SJCRH30 (cell line): ENCODE data around the gene RAPGEF2. TPM values are rescaled to one million over a fixed set of nuclear protein-coding genes. Genes with fewer than 3 reads are reported as not detected.
"Not testable (repeated sequence)": the region's sequence is repeated elsewhere in the genome, so short reads cannot be mapped to it uniquely, and the experiment has no call there.

Experiments used
- DNase-seq, 2 experiments: peaks; one replicate each; pipeline ENCODE4 v3.0.0-alpha.2; 2015 to 2020
- H3K27ac ChIP-seq: fragments of 250-450 bp; sonication (Bioruptor Pico); 2 replicates; pipeline ENCODE4 v1.5.1; 2020; ENCODE audit warnings: mild to moderate bottlenecking, moderate library complexity
- H3K27me3 ChIP-seq: fragments of 250-450 bp; sonication (Bioruptor Pico); 2 replicates; pipeline ENCODE4 v1.5.1; 2020; ENCODE audit warnings: mild to moderate bottlenecking, moderate library complexity
- H3K36me3 ChIP-seq: fragments of 250-450 bp; sonication (Bioruptor Pico); 2 replicates; pipeline ENCODE4 v1.5.1; 2020; ENCODE audit warnings: mild to moderate bottlenecking, moderate library complexity
- H3K4me1 ChIP-seq: fragments of 250-450 bp; sonication (Bioruptor Pico); 2 replicates; pipeline ENCODE4 v1.5.1; 2020; ENCODE audit warnings: mild to moderate bottlenecking, moderate library complexity
- H3K4me3 ChIP-seq: fragments of 250-450 bp; sonication (Bioruptor Pico); 2 replicates; pipeline ENCODE4 v1.5.1; 2020; ENCODE audit warnings: mild to moderate bottlenecking, moderate library complexity
- H3K9me3 ChIP-seq: fragments of 250-450 bp; sonication (Bioruptor Pico); replicated peaks from 2 replicates; pipeline ENCODE4 v1.5.1; 2020; ENCODE audit warnings: mild to moderate bottlenecking, moderate library complexity
- total RNA-seq: library from RNA; depleted of rRNA; stranded (reverse); fragments of >200 nt; shearing (Covaris generic); gene quantifications from 2 replicates; pipeline ENCODE4 v1.2.3, GENCODE V29; 2014

The RAPGEF2 gene
- total RNA-seq, 1 experiment from 2014 or later = 17.9 TPM

DNA sequence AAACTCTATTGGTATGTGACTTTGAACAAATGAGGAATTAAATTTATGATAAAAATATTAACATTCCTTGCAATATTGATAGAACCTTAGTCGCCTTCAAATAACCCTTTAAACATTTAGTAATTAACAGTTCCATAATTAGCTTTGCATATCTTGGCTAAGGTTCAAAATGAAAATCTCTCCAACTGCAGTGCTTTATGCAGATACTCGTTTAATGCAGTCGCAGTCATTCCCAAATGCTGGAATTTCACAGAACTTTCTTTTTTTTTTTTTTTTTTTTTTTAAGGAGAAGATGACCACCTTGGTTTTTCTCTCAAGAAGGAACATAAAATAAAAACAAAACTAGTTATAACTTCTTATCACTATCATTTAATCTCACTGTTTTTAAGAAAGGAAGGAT, 5.2 kb downstream of the RAPGEF2 start:
- Histone ChIP-seq H3K4me3 (no peak overlapping the region), H3K27me3 (no peaks in the 10 kb centered on the region), H3K27ac (no peak overlapping the region), H3K36me3 (no peaks in the 10 kb centered on the region), H3K4me1 (peaks cover 3% of the 10 kb centered on the region; the same call in 1 of the 2 replicates), H3K9me3 (no peaks in the 10 kb centered on the region)
- DNase-seq = no peak

DNA sequence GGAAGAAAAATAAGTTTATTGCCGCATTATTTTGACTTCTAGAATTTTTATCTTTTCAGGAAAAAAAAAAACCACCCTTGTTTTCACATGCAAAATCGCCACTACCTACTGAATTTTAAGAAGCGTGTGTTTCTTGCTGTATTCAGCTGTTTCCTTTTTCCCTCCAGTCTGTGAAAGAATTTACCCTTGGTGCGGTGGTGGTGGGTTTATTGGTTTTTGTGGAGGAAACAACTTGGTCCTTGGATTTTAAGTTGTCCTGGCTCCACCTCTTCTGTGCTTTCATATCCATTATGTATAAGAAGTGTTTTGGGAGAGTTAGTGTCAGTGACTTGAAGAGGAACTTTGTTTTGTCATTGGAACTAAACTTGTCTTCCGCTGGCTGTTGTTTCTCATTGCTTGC, 8.1 kb downstream of the RAPGEF2 start:
- Histone ChIP-seq H3K36me3 (no peaks in the 10 kb centered on the region), H3K4me1 (no peaks in the 10 kb centered on the region; the same call in 1 of the 2 replicates), H3K27ac (no peak overlapping the region), H3K9me3 (no peaks in the 10 kb centered on the region), H3K4me3 (no peak overlapping the region), H3K27me3 (no peaks in the 10 kb centered on the region)
- no peak for DNase-seq

DNA sequence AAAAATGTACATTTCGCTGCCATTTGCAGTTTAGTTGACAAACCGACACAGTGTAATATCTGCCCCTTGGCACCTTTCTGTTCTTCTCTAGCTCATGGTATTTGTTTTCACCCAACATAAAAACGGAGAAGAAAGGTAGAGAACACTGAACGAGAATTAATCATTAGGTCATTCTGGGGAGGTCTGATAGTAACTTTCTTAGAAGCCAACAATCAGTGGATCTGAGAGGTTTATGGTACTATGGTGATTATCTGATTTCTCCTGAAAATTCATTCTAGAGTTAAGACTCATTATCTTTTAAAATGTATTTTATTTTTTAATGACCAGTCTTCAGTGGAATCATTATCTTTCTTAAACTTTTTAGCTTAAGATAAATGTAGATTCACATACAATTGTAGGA, 8.5 kb downstream of the RAPGEF2 start:
- Histone ChIP-seq H3K9me3 (no peaks in the 10 kb centered on the region), H3K4me1 (no peaks in the 10 kb centered on the region; the same call in 1 of the 2 replicates), H3K27ac (no peak overlapping the region), H3K4me3 (no peak overlapping the region), H3K27me3 (no peaks in the 10 kb centered on the region), H3K36me3 (no peaks in the 10 kb centered on the region)
- DNase-seq = no peak

DNA sequence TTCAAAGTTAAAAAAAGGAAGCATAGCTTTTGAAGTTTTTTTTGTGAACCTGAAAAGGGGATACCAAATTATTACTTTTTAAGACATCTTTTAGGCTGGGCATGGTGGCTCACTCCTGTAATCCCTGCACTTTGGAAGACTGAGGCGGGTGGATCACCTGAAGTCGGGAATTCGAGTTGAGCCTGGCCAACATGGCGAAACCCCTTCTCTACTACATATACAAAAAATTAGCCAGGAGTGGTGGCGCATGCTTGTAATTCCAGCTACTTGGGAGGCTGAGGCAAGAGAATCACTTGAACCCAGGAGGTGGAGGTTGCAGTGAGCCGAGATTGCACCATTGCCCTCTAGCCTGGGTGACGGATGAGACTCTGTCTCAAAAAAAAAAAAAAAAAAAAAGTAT, 10.5 kb downstream of the RAPGEF2 start:
- not testable (repeated sequence) for H3K4me3 ChIP-seq, H3K9me3 ChIP-seq, H3K36me3 ChIP-seq, H3K4me1 ChIP-seq, DNase-seq, H3K27me3 ChIP-seq, H3K27ac ChIP-seq

DNA sequence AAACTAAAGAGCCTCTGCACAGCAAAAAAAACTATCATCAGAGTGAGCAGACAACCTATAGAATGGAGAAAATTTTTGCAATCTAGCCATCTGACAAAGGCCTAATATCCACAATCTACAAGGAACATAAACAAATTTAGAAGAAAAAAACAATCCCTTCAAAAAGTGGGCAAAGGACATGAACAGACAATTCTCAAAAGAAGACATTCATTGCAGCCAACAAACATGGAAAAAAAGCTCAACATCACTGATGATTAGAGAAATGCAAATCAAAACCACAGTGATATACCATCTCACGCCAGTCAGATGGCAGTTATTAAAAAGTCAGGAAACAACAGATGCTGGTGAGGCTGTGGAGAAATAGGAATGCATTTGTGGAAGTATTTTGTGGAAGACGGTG, 13.2 kb downstream of the RAPGEF2 start:
- not testable (repeated sequence) for H3K36me3 ChIP-seq, H3K27me3 ChIP-seq, H3K4me1 ChIP-seq, H3K9me3 ChIP-seq, H3K4me3 ChIP-seq, DNase-seq, H3K27ac ChIP-seq

DNA sequence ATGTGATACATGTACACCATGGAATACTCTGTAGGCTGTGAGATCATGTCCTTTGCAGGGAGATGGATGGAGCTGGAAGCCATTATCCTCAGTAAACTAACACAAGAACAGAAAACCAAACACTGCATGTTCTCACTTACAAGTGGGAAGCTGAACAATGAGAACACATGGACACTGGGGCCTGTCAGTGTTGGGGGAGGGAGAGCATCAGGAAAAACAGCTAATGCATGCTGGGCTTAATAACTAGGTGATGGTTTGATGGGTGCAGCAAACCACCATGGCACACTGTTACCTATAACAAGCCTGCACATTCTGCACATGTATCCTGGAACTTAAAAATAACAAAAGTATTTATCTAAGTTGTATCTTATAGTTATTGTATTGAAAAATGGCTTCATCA, 13.8 kb downstream of the RAPGEF2 start:
- not testable (repeated sequence) for H3K36me3 ChIP-seq, H3K9me3 ChIP-seq, H3K27me3 ChIP-seq, H3K4me3 ChIP-seq, H3K27ac ChIP-seq, H3K4me1 ChIP-seq, DNase-seq

DNA sequence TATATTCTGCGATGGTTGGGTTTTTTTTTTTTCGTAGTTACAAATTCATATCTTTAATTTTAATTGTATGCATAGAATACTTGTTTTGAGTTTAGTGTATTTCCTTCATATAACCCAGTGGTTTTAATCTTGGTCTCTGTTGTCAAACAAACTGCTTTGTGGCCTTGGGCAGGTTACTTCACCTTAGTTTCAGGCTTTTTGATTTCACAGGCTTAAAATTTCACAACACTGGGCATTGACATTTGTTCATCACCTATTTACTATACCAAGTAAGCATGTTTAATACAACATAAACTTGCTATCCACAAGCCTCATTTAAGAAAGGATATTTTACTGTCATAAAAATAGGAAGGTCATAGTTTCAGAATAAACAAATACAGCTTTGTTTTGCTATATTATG, 14.7 kb downstream of the RAPGEF2 start:
- H3K4me3 ChIP-seq = no peak overlapping the region
- no peaks in the 10 kb centered on the region for H3K36me3 ChIP-seq
- H3K27me3 ChIP-seq = no peaks in the 10 kb centered on the region
- H3K9me3 ChIP-seq = no peaks in the 10 kb centered on the region
- no peak for DNase-seq
- no peak overlapping the region for H3K27ac ChIP-seq
- H3K4me1 ChIP-seq = no peaks in the 10 kb centered on the region

DNA sequence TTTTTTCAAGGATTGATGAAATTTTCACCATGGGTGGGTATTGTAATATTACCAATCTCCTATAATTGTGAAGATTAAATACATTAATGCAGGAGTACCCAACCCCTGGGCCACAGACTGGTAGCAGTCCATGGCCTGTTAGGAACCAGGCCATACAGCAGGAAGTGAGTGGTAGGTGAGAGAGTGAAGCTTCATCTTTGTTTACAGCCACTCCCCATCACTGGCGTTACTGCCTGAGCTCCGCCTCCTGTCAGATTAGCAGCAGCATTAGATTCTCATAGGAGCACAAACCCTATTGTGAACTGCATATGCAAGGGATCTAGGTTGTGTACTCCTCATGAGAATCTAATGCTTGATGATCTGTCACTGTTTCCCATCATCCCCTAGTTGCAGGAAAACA, 15.1 kb downstream of the RAPGEF2 start:
- Histone ChIP-seq H3K4me1 (no peaks in the 10 kb centered on the region), H3K36me3 (no peaks in the 10 kb centered on the region), H3K4me3 (no peak overlapping the region), H3K27ac (no peak overlapping the region), H3K9me3 (no peaks in the 10 kb centered on the region), H3K27me3 (no peaks in the 10 kb centered on the region)
- DNase-seq = no peak

DNA sequence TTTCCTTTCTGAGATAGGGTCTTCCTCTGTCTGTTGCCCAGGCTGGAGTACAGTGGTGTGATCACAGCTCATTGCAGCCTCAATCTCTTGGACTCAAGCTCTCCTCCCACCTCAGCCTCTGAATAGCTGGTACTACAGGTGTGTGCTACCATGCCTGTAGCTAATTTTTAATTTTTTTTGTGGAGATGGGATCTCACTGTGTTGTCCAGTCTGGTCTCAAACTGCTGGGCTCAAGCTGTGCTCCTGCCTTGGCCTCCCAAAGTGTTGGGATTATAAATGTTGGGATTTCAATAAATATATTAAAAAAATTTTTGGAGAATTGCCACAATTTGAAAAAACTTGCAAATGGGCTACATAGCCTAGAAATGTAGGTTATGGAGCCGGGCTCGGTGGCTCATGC, 18.5 kb downstream of the RAPGEF2 start:
- Histone ChIP-seq H3K27me3 (no peaks in the 10 kb centered on the region), H3K4me3 (no peak overlapping the region), H3K27ac (no peak overlapping the region), H3K4me1 (no peaks in the 10 kb centered on the region), H3K36me3 (no peaks in the 10 kb centered on the region), H3K9me3 (no peaks in the 10 kb centered on the region)
- no peak for DNase-seq

DNA sequence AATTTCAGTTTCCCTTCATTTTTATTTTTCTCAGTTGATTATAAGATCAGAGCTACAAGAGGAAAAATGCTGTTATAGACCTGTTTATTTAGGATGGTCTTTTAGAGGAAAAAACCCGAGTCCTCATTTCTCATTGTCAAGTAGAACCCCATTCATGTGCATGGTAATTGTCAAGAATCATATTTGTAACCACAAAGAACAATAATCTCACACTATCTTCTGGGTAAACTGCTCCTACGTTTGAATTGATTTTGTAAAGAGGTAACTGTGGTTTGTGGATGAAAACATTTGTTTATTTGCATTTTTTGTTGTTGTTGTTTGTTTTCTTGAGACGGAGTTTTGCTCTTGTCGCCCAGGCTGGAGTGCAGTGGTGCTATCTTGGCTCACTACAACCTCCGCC, 23.8 kb downstream of the RAPGEF2 start:
- no peak for DNase-seq
- no peaks in the 10 kb centered on the region for H3K36me3 ChIP-seq
- no peaks in the 10 kb centered on the region for H3K9me3 ChIP-seq
- H3K27ac ChIP-seq = no peak overlapping the region
- H3K27me3 ChIP-seq = no peaks in the 10 kb centered on the region
- H3K4me3 ChIP-seq = no peak overlapping the region
- no peaks in the 10 kb centered on the region for H3K4me1 ChIP-seq

DNA sequence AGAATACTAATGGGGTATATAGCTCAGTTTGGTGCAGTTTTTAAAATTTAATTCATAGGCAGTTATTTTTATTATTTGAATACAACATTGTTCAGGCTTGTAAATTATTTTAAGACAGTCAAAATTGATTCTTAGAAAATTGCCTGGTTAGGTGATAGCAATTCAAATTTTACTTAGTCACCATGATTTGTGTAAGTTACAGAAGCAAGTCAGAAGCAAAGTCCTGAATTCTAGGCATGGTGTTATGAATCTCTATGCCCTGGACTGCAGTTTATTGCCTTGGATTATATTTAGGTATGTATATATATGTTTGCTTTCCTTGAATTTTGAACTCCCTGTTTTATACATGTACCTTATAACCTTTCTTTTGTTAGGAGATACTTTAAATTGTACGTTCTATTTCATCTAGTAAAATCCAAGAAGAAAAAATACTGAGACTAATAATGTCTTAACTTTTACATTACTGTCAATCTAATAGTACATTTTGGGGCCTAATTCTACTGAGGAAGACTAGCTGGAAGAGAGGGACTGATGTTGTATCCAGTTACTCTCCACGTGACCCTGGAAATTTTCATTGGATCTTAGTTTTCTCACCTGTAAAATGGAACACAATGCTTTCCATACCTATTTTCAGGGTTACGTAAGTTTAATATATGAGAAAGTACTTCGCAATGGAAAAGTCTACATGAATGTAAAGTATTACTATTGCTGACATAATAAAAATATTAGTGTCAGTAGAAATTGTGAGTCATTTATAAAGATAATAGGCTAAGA, 25.1 kb downstream of the RAPGEF2 start:
- Histone ChIP-seq H3K27ac (no peak overlapping the region), H3K36me3 (no peaks in the 10 kb centered on the region), H3K27me3 (no peaks in the 10 kb centered on the region), H3K9me3 (no peaks in the 10 kb centered on the region), H3K4me3 (no peak overlapping the region), H3K4me1 (no peaks in the 10 kb centered on the region)
- no peak for DNase-seq

DNA sequence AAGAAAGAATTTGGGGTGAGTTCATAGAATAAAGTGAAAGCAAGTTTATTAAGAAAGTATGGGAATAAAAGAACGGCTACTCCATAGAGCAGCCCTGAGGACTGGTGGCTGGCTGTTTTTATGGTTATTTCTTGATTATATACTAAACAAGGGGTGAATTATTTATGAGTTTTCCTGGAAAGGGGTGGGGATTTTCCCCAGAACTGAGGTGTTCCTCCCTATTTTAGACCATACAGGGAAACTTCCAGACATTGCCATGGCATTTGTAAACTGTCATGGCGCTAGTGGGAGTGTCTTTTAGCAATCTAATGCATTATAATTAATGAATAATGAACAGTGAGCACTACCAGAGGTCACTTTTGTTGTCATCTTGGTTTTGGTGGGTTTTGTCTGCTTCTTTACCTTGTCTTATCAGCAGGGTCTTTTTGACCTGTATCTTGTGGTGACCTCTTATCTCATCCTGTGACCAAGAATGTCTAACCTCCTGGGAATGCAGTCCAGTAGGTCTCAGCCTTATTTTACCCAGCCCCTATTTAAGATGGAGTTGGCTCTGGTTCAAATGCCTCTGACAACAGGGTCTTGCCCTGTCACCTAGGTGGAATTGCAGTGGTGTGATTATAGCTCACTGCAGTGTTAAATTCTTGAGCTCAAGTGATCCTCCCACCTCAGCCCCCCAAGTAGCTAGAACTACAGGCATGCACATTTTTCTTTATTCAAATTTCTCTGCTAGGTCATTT, 27.1 kb downstream of the RAPGEF2 start:
- H3K27me3 ChIP-seq = no peaks in the 10 kb centered on the region
- no peaks in the 10 kb centered on the region for H3K36me3 ChIP-seq

DNA sequence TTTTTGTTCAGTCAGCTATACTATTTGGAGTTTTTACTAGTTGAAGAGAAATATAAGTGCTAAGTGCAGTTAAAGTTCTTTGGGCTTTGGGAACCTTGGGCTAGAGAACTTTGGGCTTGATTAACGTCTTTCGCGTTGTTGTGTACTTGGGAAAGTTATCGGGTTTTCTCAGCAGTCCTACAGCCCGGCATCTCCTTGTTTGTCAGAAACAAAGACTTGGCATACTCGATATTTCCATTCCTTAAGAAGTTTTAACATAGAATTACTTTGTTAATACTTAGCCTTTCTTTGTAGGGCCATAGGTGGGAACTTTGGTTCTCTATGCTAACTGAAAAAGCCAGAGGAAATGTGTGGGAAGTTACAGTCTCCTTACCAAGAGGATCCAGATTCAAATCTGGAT, 28.7 kb downstream of the RAPGEF2 start:
- no peaks in the 10 kb centered on the region for H3K36me3 ChIP-seq
- H3K27me3 ChIP-seq = no peaks in the 10 kb centered on the region
- no peak for DNase-seq
- no peaks in the 10 kb centered on the region for H3K4me1 ChIP-seq
- H3K27ac ChIP-seq = no peak overlapping the region
- H3K4me3 ChIP-seq = no peak overlapping the region
- H3K9me3 ChIP-seq = no peaks in the 10 kb centered on the region

More for the DNA sequence above, 27.1 kb downstream of the RAPGEF2 start:
- no peak overlapping the region for H3K4me3 ChIP-seq
- H3K9me3 ChIP-seq = no peaks in the 10 kb centered on the region
- H3K4me1 ChIP-seq = no peaks in the 10 kb centered on the region
- no peak overlapping the region for H3K27ac ChIP-seq
- no peak for DNase-seq

DNA sequence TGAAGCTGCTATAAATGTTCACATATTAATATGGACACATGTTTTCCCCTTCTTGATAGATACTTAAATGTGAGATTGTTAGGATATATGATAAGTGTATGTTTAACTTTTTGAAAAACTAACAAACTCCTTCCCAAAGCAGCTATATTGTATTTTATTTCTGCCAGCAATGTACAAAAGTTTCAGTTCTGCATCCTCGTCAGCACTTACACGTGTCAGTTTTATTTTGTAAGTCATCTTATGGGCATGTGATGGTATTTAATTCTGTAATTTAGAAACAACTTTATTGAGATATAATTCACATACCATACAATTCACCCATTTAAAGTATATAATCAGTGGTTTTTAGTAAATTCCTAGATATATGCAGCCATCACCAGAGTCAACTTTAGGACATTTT, 31.6 kb downstream of the RAPGEF2 start:
- Histone ChIP-seq H3K36me3 (no peaks in the 10 kb centered on the region), H3K4me1 (no peaks in the 10 kb centered on the region), H3K27ac (no peak overlapping the region), H3K9me3 (no peaks in the 10 kb centered on the region), H3K27me3 (no peaks in the 10 kb centered on the region), H3K4me3 (no peak overlapping the region)
- DNase-seq = no peak

DNA sequence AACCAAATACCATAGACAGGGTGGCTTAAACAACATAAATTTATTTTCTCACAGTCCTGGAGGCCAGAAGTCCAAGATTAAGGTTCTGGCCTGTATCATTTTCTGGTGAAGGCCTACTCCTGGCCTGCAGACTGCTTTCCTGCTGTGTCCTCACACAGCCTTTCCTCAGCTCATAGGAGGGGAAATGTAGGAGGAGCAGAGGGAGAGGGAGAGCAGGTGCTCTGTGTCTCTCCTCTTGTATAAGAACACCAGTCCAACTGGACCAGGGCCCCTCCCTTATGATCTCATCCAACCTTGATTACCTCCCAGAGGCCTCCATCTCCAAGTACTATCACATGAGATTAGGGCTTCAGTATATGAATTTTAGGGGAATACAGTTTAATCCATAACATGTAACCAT, 34.3 kb downstream of the RAPGEF2 start:
- H3K4me3 ChIP-seq = no peak overlapping the region
- no peaks in the 10 kb centered on the region for H3K27me3 ChIP-seq
- H3K4me1 ChIP-seq = peaks cover 7% of the 10 kb centered on the region
- H3K9me3 ChIP-seq = no peaks in the 10 kb centered on the region
- DNase-seq = no peak
- H3K36me3 ChIP-seq = no peaks in the 10 kb centered on the region
- H3K27ac ChIP-seq = no peak overlapping the region

DNA sequence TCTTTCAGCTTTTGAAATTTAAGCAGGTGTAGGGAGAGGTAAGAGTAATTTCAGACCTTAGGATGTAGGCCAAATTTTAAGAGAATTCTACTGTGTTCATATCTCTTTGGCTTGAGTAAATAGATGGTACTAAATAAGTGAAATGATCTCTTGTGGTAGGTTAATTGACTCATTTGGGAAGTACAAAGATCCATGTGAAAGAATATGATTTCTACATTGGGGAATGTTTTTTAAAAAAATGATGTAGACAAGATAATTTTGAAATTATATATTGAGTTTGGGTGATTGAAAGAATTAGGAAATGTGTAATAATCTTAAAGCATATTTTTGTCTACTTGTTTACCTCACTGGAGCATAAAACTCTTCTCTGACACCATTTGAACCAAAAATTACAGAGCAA, 35.6 kb downstream of the RAPGEF2 start:
- H3K27ac ChIP-seq = no peak overlapping the region
- no peak overlapping the region for H3K4me3 ChIP-seq
- no peaks in the 10 kb centered on the region for H3K36me3 ChIP-seq
- no peak for DNase-seq
- H3K9me3 ChIP-seq = no peaks in the 10 kb centered on the region
- H3K4me1 ChIP-seq = peaks cover 14% of the 10 kb centered on the region
- no peaks in the 10 kb centered on the region for H3K27me3 ChIP-seq
